GM21529 (cell line): ENCODE results near the gene TGM2.

ENCODE experiments used
- ATAC-seq: cut with Tn5 transposase; IDR thresholded peaks from one replicate; pipeline ENCODE4 v1.9.1; 2021; ENCODE audit not compliant: unreplicated experiment

Gene TGM2

GRCh38 chr20:38134427-38135270 is 30.4 kb downstream of the TGM2 start:
- ATAC-seq = no peak

DNA sequence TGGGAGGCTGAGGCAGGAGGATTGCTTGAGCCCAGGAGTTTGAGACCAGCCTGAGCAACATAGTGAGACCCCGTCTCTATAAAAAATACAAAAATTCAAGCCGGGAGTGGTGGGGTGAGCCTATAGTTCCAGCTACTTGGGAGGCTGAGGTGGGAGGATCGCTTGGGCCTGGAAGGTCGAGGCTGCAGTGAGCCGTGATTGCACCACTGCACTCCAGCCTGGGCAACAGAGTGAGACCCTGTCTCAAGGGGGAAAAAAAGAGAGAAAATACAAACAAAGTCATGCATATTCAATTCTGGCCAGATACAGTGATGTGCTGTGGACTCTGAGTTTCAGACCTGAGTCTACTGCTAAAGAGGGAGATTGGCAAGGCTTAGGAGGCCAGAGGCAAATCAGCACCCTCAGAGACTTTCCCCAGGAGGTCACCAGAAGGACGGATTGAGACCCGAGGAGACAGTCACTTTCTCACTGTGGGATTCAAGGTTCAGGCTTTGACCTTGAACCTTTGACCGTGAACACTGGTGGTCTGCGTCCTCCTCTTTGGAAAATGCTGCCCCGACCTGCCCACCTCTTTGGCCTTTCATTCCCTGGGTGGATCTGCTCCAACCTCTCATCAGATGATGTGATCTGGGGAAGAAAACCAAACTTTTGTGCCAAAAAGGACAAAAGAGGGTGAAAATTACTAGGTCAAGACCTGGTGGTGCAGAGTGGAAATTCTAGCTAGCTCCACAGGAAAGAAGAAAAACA is 31.2 kb downstream of the TGM2 start:
- ATAC-seq = no peak

DNA sequence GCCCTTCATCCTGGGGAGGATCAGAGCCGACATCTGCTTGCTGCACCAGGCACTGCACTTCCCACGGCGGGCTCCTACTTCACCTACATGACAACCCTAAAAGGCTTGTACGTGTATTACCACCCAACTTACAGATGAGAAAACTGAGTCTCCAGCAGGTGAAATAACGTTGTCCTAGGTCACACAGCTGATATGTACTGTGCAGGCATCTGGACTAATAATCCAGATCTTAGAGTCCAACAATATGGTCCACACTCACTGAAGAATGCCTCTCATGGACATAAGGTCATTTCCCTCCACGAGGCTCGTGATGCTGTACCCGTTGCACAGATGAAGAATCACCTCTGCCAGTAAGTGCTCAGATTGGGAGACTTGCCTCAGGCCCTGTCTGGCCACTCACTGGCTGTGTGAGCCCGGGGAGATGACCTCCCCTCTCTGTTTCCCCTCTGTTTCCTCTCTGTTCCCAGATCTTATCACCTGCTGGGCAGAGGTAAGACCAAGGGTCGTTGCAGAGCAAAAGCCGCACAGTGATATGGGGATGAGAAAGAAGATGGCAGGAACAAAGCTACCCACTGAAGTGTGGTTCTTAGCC is 32.1 kb downstream of the TGM2 start:
- no peak for ATAC-seq

DNA sequence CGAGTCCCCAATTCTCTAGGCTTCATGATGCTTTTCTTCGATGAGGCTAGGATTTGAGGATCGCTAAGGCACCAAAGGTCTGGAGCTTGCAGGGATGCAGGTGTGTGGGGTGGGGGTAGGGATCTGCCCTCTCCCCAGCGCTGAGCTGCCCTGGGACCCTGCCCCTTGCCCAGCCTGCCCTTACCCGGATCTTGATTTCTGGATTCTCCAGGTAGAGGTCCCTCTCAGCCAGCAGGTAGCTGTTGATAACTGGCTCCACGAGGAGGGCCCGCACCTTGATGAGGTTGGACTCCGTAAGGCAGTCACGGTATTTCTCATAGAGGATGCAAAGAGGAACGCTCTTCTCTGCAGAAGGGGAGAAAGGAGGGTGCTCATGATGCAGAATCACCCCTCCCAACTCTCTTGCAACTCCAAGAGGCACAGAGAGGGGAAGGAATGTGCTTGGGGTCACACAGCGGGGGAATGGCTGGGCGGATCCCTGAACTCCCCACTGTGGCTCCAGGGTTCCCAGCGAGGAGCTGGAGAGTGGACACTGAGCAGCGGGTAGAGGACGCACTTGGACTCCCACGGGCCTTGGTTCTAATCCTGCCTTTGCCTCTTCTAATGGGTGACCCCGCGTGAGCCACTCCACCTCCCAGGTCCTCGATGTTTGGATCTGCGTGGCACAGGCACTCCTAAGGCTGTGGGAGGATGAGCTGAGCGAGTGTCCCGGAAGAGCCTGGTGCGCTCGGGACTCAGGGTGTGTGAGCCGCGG is 32.7 kb downstream of the TGM2 start:
- ATAC-seq = no peak

- ATAC-seq = no peak
These were observed 33.4 kb downstream of the TGM2 start for GRCh38 chr20:38131588-38132121.

DNA sequence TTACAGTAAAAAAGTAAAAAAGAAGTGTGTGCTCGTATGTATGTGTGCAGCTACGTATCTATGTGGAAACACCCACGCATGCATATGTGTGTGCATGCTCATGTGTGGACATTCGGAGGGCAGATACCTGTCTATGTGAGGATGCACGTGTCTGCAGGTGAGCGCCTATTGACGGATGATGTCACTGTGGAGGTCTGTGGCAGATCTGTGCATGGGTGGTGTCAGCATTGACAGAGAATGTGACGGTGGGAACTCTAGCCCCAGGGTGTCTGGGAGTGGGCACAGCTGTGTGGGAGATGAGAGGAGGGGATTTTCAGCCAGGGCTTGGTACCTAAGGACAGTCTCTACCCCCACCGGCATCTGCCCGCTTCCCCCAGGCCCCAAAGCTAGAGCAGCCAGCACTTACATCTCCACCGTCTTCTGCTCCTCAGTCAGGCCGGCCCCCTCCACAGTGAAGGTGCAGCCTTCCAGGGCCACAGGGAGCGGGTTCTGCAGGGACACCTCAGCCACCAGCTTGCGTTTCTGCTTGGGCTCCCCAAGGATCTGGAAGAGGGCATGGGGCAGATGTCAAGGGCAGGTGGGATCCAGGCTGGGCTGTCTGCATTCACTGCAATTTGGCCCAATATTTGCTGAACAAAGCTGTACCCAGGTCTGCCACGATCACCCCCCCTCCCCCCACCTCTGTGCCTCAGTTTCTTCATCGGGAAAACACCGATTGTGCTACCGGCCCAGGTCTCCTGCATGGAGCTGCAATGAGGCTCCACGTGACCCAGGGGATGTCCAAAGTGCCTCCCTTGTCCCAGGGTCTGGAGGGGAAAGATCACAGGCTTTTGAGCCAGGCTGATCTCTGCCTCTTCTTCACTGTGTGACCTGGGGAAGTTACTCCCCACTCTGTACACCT is 34.1 kb downstream of the TGM2 start:
- no peak for ATAC-seq

- no peak for ATAC-seq
These were observed 35.0 kb downstream of the TGM2 start for GRCh38 chr20:38129893-38130609.

DNA sequence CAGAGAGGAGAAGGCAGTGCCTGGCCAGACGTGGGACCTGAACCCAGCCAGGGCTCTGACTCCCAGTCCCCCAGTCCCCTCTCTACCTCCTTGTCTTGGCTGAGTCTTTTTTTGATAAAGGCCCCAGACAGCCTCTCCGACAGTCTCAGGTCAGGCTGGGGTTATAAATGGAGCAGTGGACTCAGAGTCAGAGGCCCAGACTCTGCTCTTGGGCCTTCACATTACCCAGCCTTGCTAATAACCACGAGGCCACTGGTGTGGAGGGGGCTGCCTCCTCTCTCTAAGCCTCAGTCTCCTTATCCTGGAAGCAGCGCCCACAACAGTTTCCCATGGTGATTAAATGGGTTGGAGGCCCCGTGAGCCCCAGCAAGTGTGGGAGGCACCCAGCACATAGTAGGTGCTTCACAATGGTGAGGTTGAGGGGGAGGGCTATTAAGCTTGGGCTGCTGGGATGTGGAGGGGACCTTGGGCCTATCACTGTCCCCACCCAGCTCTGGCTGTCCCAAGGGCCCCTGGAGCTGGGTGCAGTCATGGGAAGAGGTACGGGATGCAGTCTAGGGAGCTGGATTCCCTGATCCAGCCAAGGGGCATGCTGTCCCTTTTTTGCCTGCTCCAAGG is 35.7 kb downstream of the TGM2 start:
- no peak for ATAC-seq

GRCh38 chr20:38128691-38129090 is 36.4 kb downstream of the TGM2 start:
- ATAC-seq = no peak

- ATAC-seq = no peak
These were observed 37.0 kb downstream of the TGM2 start for GRCh38 chr20:38127920-38128528.

GRCh38 chr20:38126932-38127621 is 38.0 kb downstream of the TGM2 start:
- ATAC-seq = no peak

DNA sequence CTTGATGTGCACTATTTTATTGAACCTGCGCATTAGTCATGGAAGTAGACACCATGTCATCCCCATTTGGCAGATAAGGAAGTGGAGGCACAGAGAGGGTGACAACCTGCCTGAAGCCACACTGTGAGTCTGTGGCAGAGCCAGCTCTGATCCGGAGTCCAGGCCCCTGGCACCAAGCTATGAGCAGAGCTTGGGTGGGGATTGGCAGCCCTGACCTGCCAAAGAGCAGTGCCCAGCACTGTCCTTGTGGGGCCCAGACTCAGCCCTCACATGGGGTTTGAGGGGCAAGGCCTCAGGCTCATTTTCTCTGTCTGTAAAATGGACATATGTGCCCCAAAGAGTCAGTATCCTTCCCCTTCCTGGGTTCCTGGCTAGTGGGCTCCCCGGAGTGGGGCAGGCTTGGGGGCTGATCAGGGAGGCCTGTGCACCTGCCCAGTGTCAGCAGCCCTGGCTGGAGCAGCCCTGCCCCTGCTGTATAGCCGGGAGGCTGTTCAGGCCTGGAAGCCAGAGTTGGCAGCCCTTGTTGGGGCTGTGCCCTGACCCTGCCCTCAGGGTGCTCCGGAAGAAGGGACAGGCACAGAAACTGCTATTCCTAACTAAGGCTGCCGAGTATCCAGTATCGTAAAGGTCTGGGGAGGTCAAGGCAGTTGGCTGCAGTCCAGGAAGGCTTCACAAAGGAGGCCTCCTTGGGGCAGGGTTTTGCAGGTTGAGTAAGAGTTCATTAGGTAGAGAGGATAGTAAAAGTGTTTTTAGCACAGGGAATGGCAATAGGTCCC is 38.7 kb downstream of the TGM2 start:
- ATAC-seq = no peak

DNA sequence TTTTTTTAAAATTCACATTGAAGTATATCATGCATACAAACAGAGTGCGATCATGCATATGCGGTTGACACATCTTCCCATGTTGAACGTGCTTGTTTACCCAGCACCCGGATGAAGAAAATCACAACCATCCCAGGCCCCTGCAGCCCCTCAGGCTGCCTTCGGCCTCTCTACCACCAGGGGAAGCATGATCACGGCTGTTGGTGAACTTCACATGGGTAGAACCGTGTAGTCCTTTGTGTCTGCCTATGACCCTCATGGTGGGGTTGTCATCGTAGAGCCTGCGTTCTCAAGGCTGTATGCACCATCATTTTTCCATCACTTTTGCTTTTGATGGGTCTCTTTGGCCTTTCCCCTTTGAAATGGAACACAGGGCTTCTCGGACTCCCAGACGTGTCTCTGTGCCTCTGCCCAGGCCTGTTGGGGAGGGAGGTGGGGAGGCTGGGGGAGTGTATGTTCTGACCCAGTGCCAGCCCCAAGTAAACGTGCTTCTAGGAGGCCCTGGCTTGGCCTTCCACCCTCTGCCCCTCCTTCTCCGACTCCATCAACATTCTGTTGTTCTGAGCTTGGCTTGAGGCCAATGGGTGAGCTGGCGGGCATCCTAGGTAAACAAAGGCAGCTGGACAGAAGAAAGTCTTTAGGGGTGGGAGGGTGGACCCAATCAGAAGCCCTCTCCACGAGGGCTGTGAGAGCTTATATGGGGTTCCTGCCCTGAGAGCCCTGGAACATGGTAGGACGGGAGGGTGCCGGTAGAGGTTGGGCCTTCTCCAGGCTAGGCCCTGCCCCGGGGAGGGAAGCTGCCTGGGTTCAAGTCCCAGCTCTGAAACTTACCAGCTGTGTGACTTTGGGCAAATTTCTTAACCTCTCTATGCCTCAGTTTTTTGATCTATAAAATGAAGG is 39.7 kb downstream of the TGM2 start:
- ATAC-seq = no peak

GRCh38 chr20:38123021-38123587 is 42.0 kb downstream of the TGM2 start:
- no peak for ATAC-seq

- ATAC-seq = no peak
These were observed 43.3 kb downstream of the TGM2 start for GRCh38 chr20:38121741-38122140.

DNA sequence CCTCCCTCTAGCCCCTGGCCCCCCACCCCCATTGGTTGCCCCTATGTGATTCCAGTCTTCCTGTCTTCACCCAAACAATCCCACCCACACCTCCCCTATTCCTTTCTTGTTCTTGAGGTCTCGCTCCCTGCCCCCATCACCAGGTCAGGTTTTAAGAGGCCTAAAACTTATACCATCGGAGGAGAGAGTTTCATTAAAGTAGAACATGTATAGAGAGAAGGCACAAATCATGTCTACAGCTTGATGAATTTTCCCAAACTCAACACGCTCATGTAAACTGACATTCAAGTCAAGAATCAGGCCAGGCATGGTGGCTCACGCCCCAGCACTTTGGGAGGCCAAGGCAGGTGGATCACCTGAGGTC is 44.5 kb downstream of the TGM2 start:
- no peak for ATAC-seq
